22Rv1 (cell line): ENCODE results near the gene COPG1.

Experiments used
- H3K27ac ChIP-seq: fragments of 450-650 bp; 2 replicates; pipeline ENCODE4 v1.5.1; 2017
- CTCF ChIP-seq: fragments of 450-650 bp; IDR thresholded peaks from 2 replicates; pipeline ENCODE4 v1.5.1; 2017; ENCODE audit warnings: mild to moderate bottlenecking
- ZFX ChIP-seq: fragments of 450-650 bp; IDR thresholded peaks from 2 replicates; pipeline ENCODE4 v1.6.1; 2017; ENCODE audit warnings: antibody characterized with exemption, borderline replicate concordance

COPG1 gene

GRCh38 chr3:129304146-129304961 lies 54.9 kb downstream of the COPG1 start:
- H3K27ac ChIP-seq, result no peak overlapping the region
- TF ChIP-seq ZFX (no peak), CTCF (no peak)

GRCh38 chr3:129304962-129305222 lies 55.5 kb downstream of the COPG1 start:
- H3K27ac ChIP-seq, result no peak overlapping the region
- TF ChIP-seq CTCF (no peak), ZFX (no peak)

- TF ChIP-seq CTCF (no peak), ZFX (no peak)
- no peak overlapping the region for H3K27ac ChIP-seq
Observed at GRCh38 chr3:129305592-129306091, 56.2 kb downstream of the COPG1 start.

GRCh38 chr3:129308636-129309035 lies 59.2 kb downstream of the COPG1 start:
- no peak overlapping the region for H3K27ac ChIP-seq
- TF ChIP-seq ZFX, result no peak
- TF ChIP-seq CTCF, result no peak

- no peak for TF ChIP-seq ZFX
- TF ChIP-seq CTCF, result no peak
- H3K27ac ChIP-seq, result no peak overlapping the region
Observed at GRCh38 chr3:129310111-129311011, 61.0 kb downstream of the COPG1 start.

- H3K27ac ChIP-seq, result no peak overlapping the region
- TF ChIP-seq CTCF, result no peak
- TF ChIP-seq ZFX, result no peak
Observed at GRCh38 chr3:129311054-129311902, 61.9 kb downstream of the COPG1 start.
